Keratinocyte (primary cell): ENCODE measurements around the gene CEPT1.

Experiments
- CTCF ChIP-seq, 3 experiments: IDR thresholded peaks in 1 of 3; conservative IDR thresholded peaks in 1 of 3; optimal IDR thresholded peaks in 1 of 3; 2 replicates in 2 of 3; 3 replicates in 1 of 3; pipeline versions ENCODE3 to v1.5.1; 2011; ENCODE audit warnings: low read length in 3 of 3, mild to moderate bottlenecking in 3 of 3, moderate library complexity in 2 of 3, control low read depth in 1 of 3, inconsistent platforms in 1 of 3; ENCODE audit not compliant: insufficient read depth in 2 of 3; ENCODE audit errors: extremely low read depth in 1 of 3
- EZH2 ChIP-seq: IDR thresholded peaks from one replicate; pipeline ENCODE4 v1.6.1; 2012; ENCODE audit warnings: inconsistent platforms, mild to moderate bottlenecking, low read length, moderate library complexity

GRCh38 chr1:111139956-111140679 lies at the start of gene CEPT1, which contains the start of gene DRAM2:
- no peak for TF ChIP-seq CTCF (optimal IDR thresholded peaks at IDR 0.05 in 1 of 3, IDR thresholded peaks at IDR 0.05 in 1 of 3, conservative IDR thresholded peaks at IDR 0.05 in 1 of 3; ENCODE audit: extremely low read depth in 1 of 3, insufficient read depth in 2 of 3, low read length in 3 of 3)
- no peak for TF ChIP-seq EZH2
